ENCODE results near the gene RALGAPA1. TPM values are rescaled to one million over a fixed set of nuclear protein-coding genes. Genes with fewer than 3 reads are reported as not detected.

Gene RALGAPA1
- total and polyA plus RNA-seq, 4 donors = 4.6 to 38.7 (median 13.4) TPM

DNA sequence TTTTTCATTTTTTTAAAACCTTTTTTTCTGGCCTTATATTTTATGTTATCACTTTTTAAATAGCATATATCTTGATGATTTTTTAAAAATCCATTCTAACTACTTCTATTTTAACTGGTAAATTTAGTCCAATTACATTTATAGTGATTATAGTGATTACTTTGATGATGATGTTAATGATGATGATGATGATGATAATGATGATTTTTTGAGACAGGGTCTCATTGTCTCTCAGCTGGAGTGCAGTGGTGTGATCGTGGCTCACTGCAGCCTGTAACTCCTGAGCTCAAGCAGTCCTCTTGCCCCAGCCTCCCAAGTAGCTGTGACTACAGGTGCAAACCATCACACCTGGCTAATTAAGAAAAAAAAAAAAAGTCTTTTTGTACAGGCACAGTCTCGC is 44.1 kb upstream of the RALGAPA1 start:
- TF ChIP-seq NR2F2 (IDR thresholded peaks at IDR 0.05) (no peak), GABPA (IDR thresholded peaks at IDR 0.05 in 1 of 2, conservative IDR thresholded peaks at IDR 0.05 in 1 of 2) (no peak), TAF1 (conservative IDR thresholded peaks at IDR 0.05) (no peak)
- TF ChIP-seq, protein P1, sequence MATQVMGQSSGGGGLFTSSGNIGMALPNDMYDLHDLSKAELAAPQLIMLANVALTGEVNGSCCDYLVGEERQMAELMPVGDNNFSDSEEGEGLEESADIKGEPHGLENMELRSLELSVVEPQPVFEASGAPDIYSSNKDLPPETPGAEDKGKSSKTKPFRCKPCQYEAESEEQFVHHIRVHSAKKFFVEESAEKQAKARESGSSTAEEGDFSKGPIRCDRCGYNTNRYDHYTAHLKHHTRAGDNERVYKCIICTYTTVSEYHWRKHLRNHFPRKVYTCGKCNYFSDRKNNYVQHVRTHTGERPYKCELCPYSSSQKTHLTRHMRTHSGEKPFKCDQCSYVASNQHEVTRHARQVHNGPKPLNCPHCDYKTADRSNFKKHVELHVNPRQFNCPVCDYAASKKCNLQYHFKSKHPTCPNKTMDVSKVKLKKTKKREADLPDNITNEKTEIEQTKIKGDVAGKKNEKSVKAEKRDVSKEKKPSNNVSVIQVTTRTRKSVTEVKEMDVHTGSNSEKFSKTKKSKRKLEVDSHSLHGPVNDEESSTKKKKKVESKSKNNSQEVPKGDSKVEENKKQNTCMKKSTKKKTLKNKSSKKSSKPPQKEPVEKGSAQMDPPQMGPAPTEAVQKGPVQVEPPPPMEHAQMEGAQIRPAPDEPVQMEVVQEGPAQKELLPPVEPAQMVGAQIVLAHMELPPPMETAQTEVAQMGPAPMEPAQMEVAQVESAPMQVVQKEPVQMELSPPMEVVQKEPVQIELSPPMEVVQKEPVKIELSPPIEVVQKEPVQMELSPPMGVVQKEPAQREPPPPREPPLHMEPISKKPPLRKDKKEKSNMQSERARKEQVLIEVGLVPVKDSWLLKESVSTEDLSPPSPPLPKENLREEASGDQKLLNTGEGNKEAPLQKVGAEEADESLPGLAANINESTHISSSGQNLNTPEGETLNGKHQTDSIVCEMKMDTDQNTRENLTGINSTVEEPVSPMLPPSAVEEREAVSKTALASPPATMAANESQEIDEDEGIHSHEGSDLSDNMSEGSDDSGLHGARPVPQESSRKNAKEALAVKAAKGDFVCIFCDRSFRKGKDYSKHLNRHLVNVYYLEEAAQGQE (IDR thresholded peaks at IDR 0.05) = no peak
- TF ChIP-seq, protein P2, sequence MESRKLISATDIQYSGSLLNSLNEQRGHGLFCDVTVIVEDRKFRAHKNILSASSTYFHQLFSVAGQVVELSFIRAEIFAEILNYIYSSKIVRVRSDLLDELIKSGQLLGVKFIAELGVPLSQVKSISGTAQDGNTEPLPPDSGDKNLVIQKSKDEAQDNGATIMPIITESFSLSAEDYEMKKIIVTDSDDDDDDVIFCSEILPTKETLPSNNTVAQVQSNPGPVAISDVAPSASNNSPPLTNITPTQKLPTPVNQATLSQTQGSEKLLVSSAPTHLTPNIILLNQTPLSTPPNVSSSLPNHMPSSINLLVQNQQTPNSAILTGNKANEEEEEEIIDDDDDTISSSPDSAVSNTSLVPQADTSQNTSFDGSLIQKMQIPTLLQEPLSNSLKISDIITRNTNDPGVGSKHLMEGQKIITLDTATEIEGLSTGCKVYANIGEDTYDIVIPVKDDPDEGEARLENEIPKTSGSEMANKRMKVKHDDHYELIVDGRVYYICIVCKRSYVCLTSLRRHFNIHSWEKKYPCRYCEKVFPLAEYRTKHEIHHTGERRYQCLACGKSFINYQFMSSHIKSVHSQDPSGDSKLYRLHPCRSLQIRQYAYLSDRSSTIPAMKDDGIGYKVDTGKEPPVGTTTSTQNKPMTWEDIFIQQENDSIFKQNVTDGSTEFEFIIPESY (IDR thresholded peaks at IDR 0.05) = no peak
- TF ChIP-seq, protein P3, sequence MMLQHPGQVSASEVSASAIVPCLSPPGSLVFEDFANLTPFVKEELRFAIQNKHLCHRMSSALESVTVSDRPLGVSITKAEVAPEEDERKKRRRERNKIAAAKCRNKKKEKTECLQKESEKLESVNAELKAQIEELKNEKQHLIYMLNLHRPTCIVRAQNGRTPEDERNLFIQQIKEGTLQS (IDR thresholded peaks at IDR 0.05) = no peak
- H3K9ac ChIP-seq (ENCODE audit: low read depth in 1 of 2, low read length in 2 of 2) = no peak overlapping the region
- DNase-seq (ENCODE audit: low spot score) = no peak
- no peak overlapping the region for H3K27ac ChIP-seq (ENCODE audit: low read depth in 1 of 2, low read length in 2 of 2)
- peaks cover 0 to 2% (median under 1%) of the 10 kb centered on the region in 4 donors for H3K36me3 ChIP-seq (ENCODE audit: control insufficient read depth in 4 of 4, insufficient read depth in 3 of 4, low read depth in 1 of 4, low read length in 3 of 4)
- peaks cover 0 to 2% (median 0%) of the 10 kb centered on the region in 4 donors for H3K9me3 ChIP-seq (ENCODE audit: control insufficient read depth in 4 of 4, low read length in 3 of 4)
- WGBS = 96% methylated on average over 2 of the region's 2 CpGs
- H3K4me3 ChIP-seq (ENCODE audit: low read depth in 1 of 3, low read length in 3 of 3) = no peak overlapping the region
- no peaks in the 10 kb centered on the region for H3K4me1 ChIP-seq (ENCODE audit: control insufficient read depth in 4 of 4, insufficient read depth in 4 of 4, low read length in 3 of 4)
- H3K27me3 ChIP-seq (ENCODE audit: control insufficient read depth in 4 of 4, insufficient read depth in 4 of 4, low read length in 3 of 4) = no peaks in the 10 kb centered on the region

DNA sequence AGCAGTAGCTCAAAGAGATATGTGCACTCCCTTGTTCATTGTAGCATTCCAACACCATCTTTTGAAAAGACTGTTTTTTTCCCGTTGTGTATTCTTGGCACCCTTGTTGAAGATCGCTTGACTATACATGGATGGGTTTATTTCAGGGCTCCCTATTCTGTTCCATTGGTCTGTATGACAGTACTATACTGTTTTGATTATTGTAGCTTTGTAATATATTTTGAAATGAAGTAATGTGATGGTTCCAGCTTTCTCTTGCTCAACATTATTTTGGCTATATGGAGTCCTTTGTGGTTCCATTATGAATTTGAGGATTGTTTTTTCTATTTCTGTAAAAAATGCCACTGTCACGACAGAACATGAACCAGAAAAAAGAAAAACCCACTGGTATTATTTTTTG is 42.7 kb upstream of the RALGAPA1 start:
- H3K36me3 ChIP-seq (ENCODE audit: control insufficient read depth in 4 of 4, insufficient read depth in 3 of 4, low read depth in 1 of 4, low read length in 3 of 4) = peaks cover 0 to 2% (median under 1%) of the 10 kb centered on the region in 4 donors
- 94% methylated on average over 3 of the region's 3 CpGs for WGBS
- no peak for TF ChIP-seq TAF1 (conservative IDR thresholded peaks at IDR 0.05)
- TF ChIP-seq, protein P2 (IDR thresholded peaks at IDR 0.05) = no peak
- no peak for TF ChIP-seq JUND (IDR thresholded peaks at IDR 0.05)
- no peak for TF ChIP-seq EGR1 (IDR thresholded peaks at IDR 0.05; ENCODE audit: low read depth in 2 of 2)
- TF ChIP-seq, protein P1 (IDR thresholded peaks at IDR 0.05) = no peak
- TF ChIP-seq, protein P3 (IDR thresholded peaks at IDR 0.05) = no peak
- TF ChIP-seq FOXA2 (IDR thresholded peaks at IDR 0.05) = no peak
- no peak for TF ChIP-seq NR2F2 (IDR thresholded peaks at IDR 0.05)
- no peak for TF ChIP-seq RXRA (IDR thresholded peaks at IDR 0.05)
- TF ChIP-seq FOXA1 (IDR thresholded peaks at IDR 0.05) = no peak
- no peak for TF ChIP-seq RAD21 (IDR thresholded peaks at IDR 0.05)
- no peak for TF ChIP-seq HNF4A (conservative IDR thresholded peaks at IDR 0.05)
- no peak for TF ChIP-seq SP1 (IDR thresholded peaks at IDR 0.05)
- TF ChIP-seq YY1 (IDR thresholded peaks at IDR 0.05) = no peak
- no peak for TF ChIP-seq GABPA (IDR thresholded peaks at IDR 0.05 in 1 of 2, conservative IDR thresholded peaks at IDR 0.05 in 1 of 2)
- TF ChIP-seq, protein P4, sequence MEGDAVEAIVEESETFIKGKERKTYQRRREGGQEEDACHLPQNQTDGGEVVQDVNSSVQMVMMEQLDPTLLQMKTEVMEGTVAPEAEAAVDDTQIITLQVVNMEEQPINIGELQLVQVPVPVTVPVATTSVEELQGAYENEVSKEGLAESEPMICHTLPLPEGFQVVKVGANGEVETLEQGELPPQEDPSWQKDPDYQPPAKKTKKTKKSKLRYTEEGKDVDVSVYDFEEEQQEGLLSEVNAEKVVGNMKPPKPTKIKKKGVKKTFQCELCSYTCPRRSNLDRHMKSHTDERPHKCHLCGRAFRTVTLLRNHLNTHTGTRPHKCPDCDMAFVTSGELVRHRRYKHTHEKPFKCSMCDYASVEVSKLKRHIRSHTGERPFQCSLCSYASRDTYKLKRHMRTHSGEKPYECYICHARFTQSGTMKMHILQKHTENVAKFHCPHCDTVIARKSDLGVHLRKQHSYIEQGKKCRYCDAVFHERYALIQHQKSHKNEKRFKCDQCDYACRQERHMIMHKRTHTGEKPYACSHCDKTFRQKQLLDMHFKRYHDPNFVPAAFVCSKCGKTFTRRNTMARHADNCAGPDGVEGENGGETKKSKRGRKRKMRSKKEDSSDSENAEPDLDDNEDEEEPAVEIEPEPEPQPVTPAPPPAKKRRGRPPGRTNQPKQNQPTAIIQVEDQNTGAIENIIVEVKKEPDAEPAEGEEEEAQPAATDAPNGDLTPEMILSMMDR (IDR thresholded peaks at IDR 0.05; ENCODE audit: low read depth, low read length, missing input control) = no peak
- TF ChIP-seq HNF4G (IDR thresholded peaks at IDR 0.05) = no peak
- TF ChIP-seq, protein P5, sequence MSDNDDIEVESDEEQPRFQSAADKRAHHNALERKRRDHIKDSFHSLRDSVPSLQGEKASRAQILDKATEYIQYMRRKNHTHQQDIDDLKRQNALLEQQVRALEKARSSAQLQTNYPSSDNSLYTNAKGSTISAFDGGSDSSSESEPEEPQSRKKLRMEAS (IDR thresholded peaks at IDR 0.05) = no peak

More for the DNA sequence above, 42.7 kb upstream of the RALGAPA1 start:
- H3K9ac ChIP-seq (ENCODE audit: low read depth in 1 of 2, low read length in 2 of 2) = no peak overlapping the region
- no peak overlapping the region for H3K4me3 ChIP-seq (ENCODE audit: low read depth in 1 of 3, low read length in 3 of 3)
- H3K4me1 ChIP-seq (ENCODE audit: control insufficient read depth in 4 of 4, insufficient read depth in 4 of 4, low read length in 3 of 4) = no peaks in the 10 kb centered on the region
- peaks cover 0 to 2% (median 0%) of the 10 kb centered on the region in 4 donors for H3K9me3 ChIP-seq (ENCODE audit: control insufficient read depth in 4 of 4, low read length in 3 of 4)
- DNase-seq (ENCODE audit: low spot score) = no peak
- no peaks in the 10 kb centered on the region for H3K27me3 ChIP-seq (ENCODE audit: control insufficient read depth in 4 of 4, insufficient read depth in 4 of 4, low read length in 3 of 4)
- no peak overlapping the region for H3K27ac ChIP-seq (ENCODE audit: low read depth in 1 of 2, low read length in 2 of 2)
